Measurements from ENCODE around the gene PYGM.

Gene PYGM

DNA sequence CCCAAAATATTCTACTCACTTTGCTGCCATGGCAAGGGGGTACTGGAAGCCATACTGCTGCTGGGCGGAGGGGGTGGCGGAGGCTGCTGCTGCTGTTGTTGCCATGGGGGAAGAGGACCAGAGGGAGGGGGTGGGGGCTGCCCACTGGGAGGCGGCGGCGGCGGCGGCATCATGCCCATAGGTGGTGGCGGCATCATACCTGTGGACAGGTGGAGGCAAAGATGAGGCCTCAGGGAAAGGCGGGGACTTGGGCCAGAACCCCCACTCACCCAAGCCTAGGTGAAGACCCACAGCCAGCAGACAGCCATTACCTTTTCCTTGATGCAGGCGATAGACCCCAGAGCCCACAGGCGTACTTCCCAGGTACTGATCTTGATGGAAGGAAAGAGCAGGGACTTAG, 7.1 kb upstream of the PYGM start:
- TF ChIP-seq, protein P1, sequence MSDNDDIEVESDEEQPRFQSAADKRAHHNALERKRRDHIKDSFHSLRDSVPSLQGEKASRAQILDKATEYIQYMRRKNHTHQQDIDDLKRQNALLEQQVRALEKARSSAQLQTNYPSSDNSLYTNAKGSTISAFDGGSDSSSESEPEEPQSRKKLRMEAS (IDR thresholded peaks at IDR 0.05) = no peak
- TF ChIP-seq TEAD4 (IDR thresholded peaks at IDR 0.05) = no peak
- TF ChIP-seq EGR1 (IDR thresholded peaks at IDR 0.05) = no peak
- no peak for TF ChIP-seq RAD21 (IDR thresholded peaks at IDR 0.05; ENCODE audit: low read depth)
- no peak for TF ChIP-seq NFIC (IDR thresholded peaks at IDR 0.05)

DNA sequence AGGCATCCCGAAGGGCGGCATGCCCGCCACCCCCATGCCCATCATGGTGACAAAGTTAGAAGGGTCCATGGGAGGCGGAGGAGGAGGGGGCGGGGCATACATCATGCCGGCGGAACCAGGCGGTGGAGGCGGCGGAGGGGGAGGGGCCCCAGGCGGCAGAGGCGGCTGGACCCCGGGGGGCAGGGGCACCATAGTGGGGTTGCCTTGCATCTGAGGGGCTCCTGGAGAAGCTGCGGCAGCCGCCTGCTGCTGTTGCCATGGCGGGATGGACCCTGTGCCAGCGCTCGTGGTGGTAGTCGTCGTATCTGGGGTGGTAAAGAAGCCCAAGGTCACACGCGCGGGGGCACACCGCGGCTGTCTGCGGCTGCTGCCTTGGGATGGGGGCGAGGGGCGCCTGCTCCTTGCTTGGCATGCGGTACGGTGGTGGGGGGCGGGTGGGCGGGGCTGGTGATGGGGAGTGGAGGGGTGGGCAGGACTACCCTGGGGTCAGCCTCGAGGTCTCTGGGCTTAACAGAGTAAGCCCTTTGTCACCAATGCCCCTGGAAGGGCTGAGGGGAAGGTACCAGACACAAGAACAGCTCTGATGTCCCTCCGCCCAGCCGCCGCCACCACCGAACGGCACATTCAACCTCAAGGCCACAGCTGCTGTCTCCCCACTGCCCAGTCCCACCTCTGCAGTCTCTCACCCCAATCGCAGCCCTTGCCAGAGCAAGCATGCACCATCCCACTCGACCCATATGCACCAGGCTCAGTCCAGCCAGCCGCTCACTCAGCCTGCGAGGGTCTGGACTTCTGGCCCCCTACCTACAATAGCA, 6.3 kb upstream of the PYGM start:
- TF ChIP-seq RAD21 (IDR thresholded peaks at IDR 0.05; ENCODE audit: low read depth) (no peak), EGR1 (IDR thresholded peaks at IDR 0.05) (no peak), FOXM1 (IDR thresholded peaks at IDR 0.05; ENCODE audit: borderline replicate concordance, low read depth) (no peak), TEAD4 (IDR thresholded peaks at IDR 0.05) (no peak)

DNA sequence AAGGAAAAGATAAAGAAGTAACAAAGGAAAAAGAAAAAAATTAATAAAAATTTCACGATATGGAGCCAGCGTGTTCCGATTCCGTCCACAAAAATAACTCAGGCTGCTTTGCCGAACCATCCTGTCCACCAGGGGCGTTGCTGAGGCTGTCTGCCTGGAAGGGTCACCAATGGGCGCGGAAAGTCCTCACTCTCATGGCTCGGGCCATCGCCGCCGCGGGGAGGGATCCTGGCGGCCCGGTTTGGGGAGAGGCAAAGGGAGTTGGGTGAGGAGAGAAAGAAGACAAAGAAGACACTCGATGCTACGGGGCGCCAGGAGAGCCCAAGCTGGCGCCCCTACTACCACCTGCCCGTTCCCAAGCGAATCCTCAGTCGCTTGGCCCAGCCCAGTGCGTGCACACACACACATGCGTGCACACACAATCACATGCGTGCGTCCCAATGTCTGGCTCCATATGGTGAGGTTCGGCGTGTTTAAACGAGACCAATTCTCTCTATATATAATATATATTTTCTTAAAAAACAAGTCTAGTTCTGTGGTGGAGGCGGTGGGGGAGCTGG, 5.6 kb upstream of the PYGM start:
- no peak for TF ChIP-seq YY1 (IDR thresholded peaks at IDR 0.05; ENCODE audit: low read depth)
- TF ChIP-seq, protein P1 (IDR thresholded peaks at IDR 0.05) = no peak
- TF ChIP-seq TAF1 (IDR thresholded peaks at IDR 0.05; ENCODE audit: low read depth) = no peak
- TF ChIP-seq, protein P2, sequence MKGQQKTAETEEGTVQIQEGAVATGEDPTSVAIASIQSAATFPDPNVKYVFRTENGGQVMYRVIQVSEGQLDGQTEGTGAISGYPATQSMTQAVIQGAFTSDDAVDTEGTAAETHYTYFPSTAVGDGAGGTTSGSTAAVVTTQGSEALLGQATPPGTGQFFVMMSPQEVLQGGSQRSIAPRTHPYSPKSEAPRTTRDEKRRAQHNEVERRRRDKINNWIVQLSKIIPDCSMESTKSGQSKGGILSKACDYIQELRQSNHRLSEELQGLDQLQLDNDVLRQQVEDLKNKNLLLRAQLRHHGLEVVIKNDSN (IDR thresholded peaks at IDR 0.05) = no peak
- TF ChIP-seq RAD21 (IDR thresholded peaks at IDR 0.05; ENCODE audit: low read depth) = no peak
- TF ChIP-seq TCF12 (IDR thresholded peaks at IDR 0.05; ENCODE audit: low read depth) = no peak
- TF ChIP-seq CREB1 (IDR thresholded peaks at IDR 0.05; ENCODE audit: low read depth) = no peak

DNA sequence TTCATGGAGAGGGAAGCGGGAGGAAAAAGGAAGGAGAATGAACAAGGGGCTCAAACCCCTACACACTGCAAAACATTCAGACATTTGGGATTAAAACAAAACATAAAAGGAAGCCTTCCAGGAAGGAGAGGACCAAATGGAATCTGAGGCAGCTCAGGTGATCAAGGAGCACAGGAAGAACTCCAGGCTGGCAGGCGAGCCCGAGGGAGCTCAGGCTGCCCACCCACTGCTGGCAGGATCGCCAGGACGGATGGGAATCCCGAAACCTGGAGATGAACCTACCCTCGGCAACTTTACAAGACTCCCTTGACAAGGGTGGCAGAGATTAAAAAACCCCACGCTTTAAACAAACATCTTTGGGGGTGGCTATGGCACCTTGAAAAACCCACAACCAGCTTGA, 5.0 kb upstream of the PYGM start:
- TF ChIP-seq EP300 (IDR thresholded peaks at IDR 0.05; ENCODE audit: borderline replicate concordance) (no peak), TCF12 (IDR thresholded peaks at IDR 0.05; ENCODE audit: low read depth) (no peak), NFIC (IDR thresholded peaks at IDR 0.05) (no peak), CREB1 (IDR thresholded peaks at IDR 0.05; ENCODE audit: low read depth) (no peak), TAF1 (IDR thresholded peaks at IDR 0.05; ENCODE audit: low read depth) (no peak), TEAD4 (IDR thresholded peaks at IDR 0.05) (no peak), RAD21 (IDR thresholded peaks at IDR 0.05; ENCODE audit: low read depth) (no peak), YY1 (IDR thresholded peaks at IDR 0.05; ENCODE audit: low read depth) (no peak), CEBPB (IDR thresholded peaks at IDR 0.05) (no peak), EGR1 (IDR thresholded peaks at IDR 0.05) (no peak), ZBTB7A (IDR thresholded peaks at IDR 0.05; ENCODE audit: low read depth) (no peak)
- TF ChIP-seq, protein P1 (IDR thresholded peaks at IDR 0.05) = no peak
- TF ChIP-seq, protein P3, sequence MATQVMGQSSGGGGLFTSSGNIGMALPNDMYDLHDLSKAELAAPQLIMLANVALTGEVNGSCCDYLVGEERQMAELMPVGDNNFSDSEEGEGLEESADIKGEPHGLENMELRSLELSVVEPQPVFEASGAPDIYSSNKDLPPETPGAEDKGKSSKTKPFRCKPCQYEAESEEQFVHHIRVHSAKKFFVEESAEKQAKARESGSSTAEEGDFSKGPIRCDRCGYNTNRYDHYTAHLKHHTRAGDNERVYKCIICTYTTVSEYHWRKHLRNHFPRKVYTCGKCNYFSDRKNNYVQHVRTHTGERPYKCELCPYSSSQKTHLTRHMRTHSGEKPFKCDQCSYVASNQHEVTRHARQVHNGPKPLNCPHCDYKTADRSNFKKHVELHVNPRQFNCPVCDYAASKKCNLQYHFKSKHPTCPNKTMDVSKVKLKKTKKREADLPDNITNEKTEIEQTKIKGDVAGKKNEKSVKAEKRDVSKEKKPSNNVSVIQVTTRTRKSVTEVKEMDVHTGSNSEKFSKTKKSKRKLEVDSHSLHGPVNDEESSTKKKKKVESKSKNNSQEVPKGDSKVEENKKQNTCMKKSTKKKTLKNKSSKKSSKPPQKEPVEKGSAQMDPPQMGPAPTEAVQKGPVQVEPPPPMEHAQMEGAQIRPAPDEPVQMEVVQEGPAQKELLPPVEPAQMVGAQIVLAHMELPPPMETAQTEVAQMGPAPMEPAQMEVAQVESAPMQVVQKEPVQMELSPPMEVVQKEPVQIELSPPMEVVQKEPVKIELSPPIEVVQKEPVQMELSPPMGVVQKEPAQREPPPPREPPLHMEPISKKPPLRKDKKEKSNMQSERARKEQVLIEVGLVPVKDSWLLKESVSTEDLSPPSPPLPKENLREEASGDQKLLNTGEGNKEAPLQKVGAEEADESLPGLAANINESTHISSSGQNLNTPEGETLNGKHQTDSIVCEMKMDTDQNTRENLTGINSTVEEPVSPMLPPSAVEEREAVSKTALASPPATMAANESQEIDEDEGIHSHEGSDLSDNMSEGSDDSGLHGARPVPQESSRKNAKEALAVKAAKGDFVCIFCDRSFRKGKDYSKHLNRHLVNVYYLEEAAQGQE (IDR thresholded peaks at IDR 0.05; ENCODE audit: low read depth) = no peak

DNA sequence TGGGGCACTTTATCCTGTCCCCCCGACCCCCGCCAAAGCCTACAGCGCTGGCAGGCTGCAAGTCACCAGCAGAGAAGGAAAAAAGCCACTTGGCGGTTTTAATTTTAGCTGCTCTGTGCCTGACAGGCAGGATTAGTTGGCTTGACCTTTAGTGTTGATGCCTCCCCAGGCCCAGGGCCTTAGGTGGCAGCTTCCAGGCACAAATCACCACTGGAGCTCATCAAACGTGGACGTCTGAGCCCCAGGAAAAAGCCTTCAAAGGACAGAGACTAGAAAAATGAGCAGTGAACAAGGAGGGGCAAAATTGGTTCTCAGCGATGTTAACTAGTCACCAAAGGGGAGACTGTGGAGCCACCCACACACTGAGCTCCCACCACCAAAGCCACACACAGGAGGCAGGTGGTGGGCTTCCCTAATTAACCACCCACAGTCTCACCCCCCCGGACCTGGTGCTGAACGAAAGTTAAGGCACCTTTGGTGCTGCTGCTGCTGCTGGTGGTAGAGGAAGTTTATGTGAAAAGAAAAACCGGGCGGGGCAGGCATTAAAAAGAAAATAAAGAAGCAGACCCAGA, 4.4 kb upstream of the PYGM start:
- no peak for TF ChIP-seq CEBPB (IDR thresholded peaks at IDR 0.05)
- no peak for TF ChIP-seq TAF1 (IDR thresholded peaks at IDR 0.05; ENCODE audit: low read depth)
- TF ChIP-seq, protein P1 (IDR thresholded peaks at IDR 0.05) = no peak
- no peak for TF ChIP-seq ZBTB7A (IDR thresholded peaks at IDR 0.05; ENCODE audit: low read depth)
- no peak for TF ChIP-seq FOXM1 (IDR thresholded peaks at IDR 0.05; ENCODE audit: borderline replicate concordance, low read depth)
- TF ChIP-seq NFIC (IDR thresholded peaks at IDR 0.05) = no peak
- no peak for TF ChIP-seq EP300 (IDR thresholded peaks at IDR 0.05; ENCODE audit: borderline replicate concordance)
- TF ChIP-seq, protein P2 (IDR thresholded peaks at IDR 0.05) = no peak
- no peak for TF ChIP-seq CREB1 (IDR thresholded peaks at IDR 0.05; ENCODE audit: low read depth)
- TF ChIP-seq RAD21 (IDR thresholded peaks at IDR 0.05; ENCODE audit: low read depth) = no peak
- TF ChIP-seq, protein P3 (IDR thresholded peaks at IDR 0.05; ENCODE audit: low read depth) = no peak
- TF ChIP-seq YY1 (IDR thresholded peaks at IDR 0.05; ENCODE audit: low read depth) = no peak
